Mesenchymal stem cell (in vitro differentiated cells and primary cell): ENCODE results near the gene NAB2.

Experiments
- DNase-seq: peaks from one replicate; pipeline ENCODE4 v3.0.0-alpha.2; 2013
- H2AFZ ChIP-seq: one replicate; pipeline ENCODE4 v1.6.1; 2013; ENCODE audit warnings: low read depth, mild to moderate bottlenecking, control low read depth, inconsistent platforms, low read length, moderate library complexity
- H2AK5ac ChIP-seq: 2 replicates; pipeline ENCODE4 v1.6.1; 2013; ENCODE audit warnings: low read length, moderate library complexity, mild to moderate bottlenecking, inconsistent platforms; ENCODE audit not compliant: severe bottlenecking
- H2BK120ac ChIP-seq: one replicate; pipeline ENCODE4 v1.6.1; 2013; ENCODE audit warnings: low read depth, mild to moderate bottlenecking, inconsistent platforms, low read length, moderate library complexity
- H2BK12ac ChIP-seq, 2 experiments: one replicate each; pipeline ENCODE4 v1.6.1; 2013; ENCODE audit warnings: inconsistent platforms in 2 of 2, low read length in 2 of 2, mild to moderate bottlenecking in 2 of 2, moderate library complexity in 2 of 2, control low read depth in 1 of 2
- H2BK15ac ChIP-seq: one replicate; pipeline ENCODE4 v1.6.1; 2013; ENCODE audit warnings: mild to moderate bottlenecking, low read depth, inconsistent platforms; ENCODE audit not compliant: poor library complexity, severe bottlenecking
- H2BK5ac ChIP-seq: 2 replicates; pipeline ENCODE4 v1.6.1; 2013; ENCODE audit warnings: low read depth, mild to moderate bottlenecking, low read length, control low read depth, inconsistent platforms; ENCODE audit not compliant: poor library complexity, severe bottlenecking
- H3K14ac ChIP-seq, 2 experiments: one replicate each; pipeline ENCODE4 v1.6.1; 2013; ENCODE audit warnings: inconsistent platforms in 2 of 2, low read length in 2 of 2, control low read depth in 1 of 2, mild to moderate bottlenecking in 1 of 2, moderate library complexity in 1 of 2
- H3K18ac ChIP-seq, 2 experiments: one replicate each; pipeline ENCODE4 v1.6.1; 2013; ENCODE audit warnings: inconsistent platforms in 2 of 2, low read length in 2 of 2, control low read depth in 1 of 2, low read depth in 1 of 2, mild to moderate bottlenecking in 1 of 2
- H3K23ac ChIP-seq, 2 experiments: one replicate each; pipeline ENCODE4 v1.6.1; 2013; ENCODE audit warnings: inconsistent platforms in 2 of 2, low read length in 2 of 2, mild to moderate bottlenecking in 2 of 2, moderate library complexity in 2 of 2, control low read depth in 1 of 2
- H3K27ac ChIP-seq: 2 replicates; pipeline ENCODE4 v1.5.1; 2013; ENCODE audit warnings: mild to moderate bottlenecking, moderate library complexity, low read length, control low read depth, inconsistent platforms; ENCODE audit not compliant: poor library complexity, severe bottlenecking
- H3K27me3 ChIP-seq, 2 experiments: 2 replicates each; pipeline versions ENCODE4 v1.6.1 to v1.7.0; 2013; ENCODE audit warnings: low read length in 2 of 2, mild to moderate bottlenecking in 2 of 2, moderate library complexity in 2 of 2, control low read depth in 1 of 2, inconsistent platforms in 1 of 2; ENCODE audit not compliant: control insufficient read depth in 1 of 2, insufficient read depth in 1 of 2
- H3K36me3 ChIP-seq, 2 experiments: 2 replicates each; pipeline versions ENCODE4 v1.6.1 to v1.7.0; 2013; ENCODE audit warnings: low read length in 2 of 2, control low read depth in 1 of 2, inconsistent platforms in 1 of 2, low read depth in 1 of 2, mild to moderate bottlenecking in 1 of 2; ENCODE audit not compliant: insufficient read depth in 2 of 2, control insufficient read depth in 1 of 2
- H3K4ac ChIP-seq, 2 experiments: one replicate each; pipeline ENCODE4 v1.6.1; 2013; ENCODE audit warnings: inconsistent platforms in 2 of 2, low read length in 2 of 2, mild to moderate bottlenecking in 2 of 2, moderate library complexity in 2 of 2, control low read depth in 1 of 2, low read depth in 1 of 2
- H3K4me1 ChIP-seq: 2 replicates; pipeline ENCODE4 v1.6.1; 2013; ENCODE audit warnings: low read depth, low read length, control low read depth; ENCODE audit not compliant: control insufficient read depth, insufficient read depth
- H3K4me2 ChIP-seq: 2 replicates; pipeline ENCODE4 v1.6.1; 2013; ENCODE audit warnings: low read length, mild to moderate bottlenecking, inconsistent platforms; ENCODE audit not compliant: poor library complexity, severe bottlenecking
- H3K4me3 ChIP-seq, 2 experiments: 2 replicates each; pipeline versions ENCODE4 v1.5.1 to v1.7.0; 2013; ENCODE audit warnings: low read length in 2 of 2, mild to moderate bottlenecking in 2 of 2, control low read depth in 1 of 2, low read depth in 1 of 2; ENCODE audit not compliant: insufficient read depth in 1 of 2
- H3K79me1 ChIP-seq: replicated peaks from 2 replicates; pipeline ENCODE4 v1.6.1; 2013; ENCODE audit warnings: mild to moderate bottlenecking, control low read depth, low read length, inconsistent platforms; ENCODE audit not compliant: poor library complexity, severe bottlenecking
- H3K9ac ChIP-seq: 2 replicates; pipeline ENCODE4 v1.7.0; 2013; ENCODE audit warnings: mild to moderate bottlenecking, low read length, moderate library complexity
- H3K9me3 ChIP-seq: 2 replicates; pipeline ENCODE4 v1.7.0; 2013; ENCODE audit warnings: mild to moderate bottlenecking, low read length; ENCODE audit not compliant: control insufficient read depth
- H4K8ac ChIP-seq: one replicate; pipeline ENCODE4 v1.6.1; 2013; ENCODE audit warnings: inconsistent platforms, mild to moderate bottlenecking, low read length, moderate library complexity
- H4K91ac ChIP-seq: one replicate; pipeline ENCODE4 v1.6.1; 2013; ENCODE audit warnings: mild to moderate bottlenecking, low read length, inconsistent platforms
- WGBS: methylation state at CpG from one replicate; pipeline ENCODE4 v1.1.7; 2013; ENCODE audit warnings: mixed read lengths; 5-methylcytosine and 5-hydroxymethylcytosine counted together

The NAB2 gene

DNA sequence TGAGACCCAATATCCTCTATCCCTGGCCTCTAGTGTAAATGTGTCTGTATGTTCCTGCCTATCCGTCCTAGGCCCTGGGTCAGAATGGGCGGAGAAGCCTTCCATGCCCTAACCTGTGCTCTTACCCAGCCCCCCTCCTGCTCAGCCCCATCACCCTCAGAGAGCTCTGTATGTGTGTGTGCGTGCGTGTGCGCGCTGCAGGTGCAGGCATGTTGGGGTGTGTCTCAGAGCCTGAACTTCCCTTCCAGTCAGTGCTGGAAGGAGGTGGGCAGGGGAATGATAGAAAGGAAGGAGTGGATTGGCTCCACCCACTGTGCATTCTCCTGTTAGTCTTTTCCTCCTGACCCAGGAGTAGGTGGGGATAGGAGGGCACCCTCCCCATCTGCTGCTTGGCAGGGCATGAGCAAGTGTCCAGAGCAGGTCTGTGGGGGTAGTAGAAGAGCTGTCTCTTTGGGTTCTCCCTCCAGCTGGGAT, 7.2 kb downstream of the NAB2 start:
- Histone ChIP-seq H3K27me3 (no peaks in the 10 kb centered on the region), H3K4me3 (no peak overlapping the region), H3K23ac (no peak overlapping the region), H3K9ac (peak overlapping the region; percentile 67), H3K27ac (peak overlapping the region; percentile 19), H2AFZ (no peak overlapping the region), H3K79me1 (peaks cover 24% of the 10 kb centered on the region), H3K4ac (no peak overlapping the region), H4K8ac (peak overlapping the region; percentile 27), H2BK15ac (no peak overlapping the region), H2AK5ac (no peak overlapping the region), H3K14ac (no peak overlapping the region), H3K18ac (no peak overlapping the region), H3K36me3 (peaks cover 75 to 92% of the 10 kb centered on the region in 2 experiments), H3K9me3 (no peaks in the 10 kb centered on the region), H4K91ac (peak overlapping the region; percentile 18), H3K4me1 (peaks cover 30% of the 10 kb centered on the region), H2BK5ac (no peak overlapping the region), H3K4me2 (no peak overlapping the region), H2BK12ac (peak overlapping the region in 1 of 2 experiments; percentile 38), H2BK120ac (no peak overlapping the region)
- DNase-seq, result no peak
- WGBS, result 94% methylated on average over 2 of the region's 6 CpGs

- DNase-seq, result no peak
- Histone ChIP-seq H3K4me2 (no peak overlapping the region), H4K91ac (peak overlapping the region; percentile 19), H3K14ac (peak overlapping the region in 1 of 2 experiments; percentile 21), H2AK5ac (no peak overlapping the region), H3K4me1 (peaks cover 27% of the 10 kb centered on the region), H3K27me3 (no peaks in the 10 kb centered on the region), H4K8ac (peak overlapping the region; percentile 5), H2BK5ac (no peak overlapping the region), H3K27ac (no peak overlapping the region), H2BK15ac (no peak overlapping the region), H2BK120ac (no peak overlapping the region), H2AFZ (no peak overlapping the region), H3K23ac (no peak overlapping the region), H3K4me3 (no peak overlapping the region), H2BK12ac (no peak overlapping the region), H3K9me3 (no peaks in the 10 kb centered on the region), H3K9ac (peak overlapping the region; percentile 37), H3K36me3 (peaks cover 69 to 87% of the 10 kb centered on the region in 2 experiments), H3K79me1 (peaks cover 16% of the 10 kb centered on the region), H3K4ac (no peak overlapping the region), H3K18ac (no peak overlapping the region)
- WGBS, result 97% methylated on average over 8 of the region's 8 CpGs
Measured at GRCh38 chr12:57096748-57097553, 8.0 kb downstream of the NAB2 start.

DNA sequence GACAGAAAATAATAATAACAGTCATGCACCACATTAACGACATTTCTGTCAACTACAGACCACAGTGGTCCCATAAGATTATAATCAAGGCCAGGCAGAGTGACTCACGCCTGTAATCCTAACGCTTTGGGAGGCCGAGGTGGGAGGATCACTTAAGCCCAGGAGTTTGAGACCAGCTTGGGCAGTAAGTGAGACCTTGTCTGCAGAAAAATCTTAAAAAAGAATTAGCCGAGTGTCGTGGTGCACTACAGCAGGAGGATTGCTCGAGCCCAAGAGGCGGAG, 8.6 kb downstream of the NAB2 start:
- no peak overlapping the region for H3K4ac ChIP-seq
- H2BK120ac ChIP-seq, result no peak overlapping the region
- H3K18ac ChIP-seq, result no peak overlapping the region
- no peak overlapping the region for H3K27ac ChIP-seq
- 88% methylated on average over 8 of the region's 8 CpGs for WGBS
- no peak overlapping the region for H3K23ac ChIP-seq
- no peak overlapping the region for H2AK5ac ChIP-seq
- H4K8ac ChIP-seq, result no peak overlapping the region
- no peak overlapping the region for H2BK5ac ChIP-seq
- no peak overlapping the region for H4K91ac ChIP-seq
- peak overlapping the region; percentile 37 for H3K9ac ChIP-seq
- no peak overlapping the region for H2AFZ ChIP-seq
- no peak for DNase-seq
- peaks cover 26% of the 10 kb centered on the region for H3K4me1 ChIP-seq
- no peak overlapping the region for H3K4me3 ChIP-seq
- H2BK15ac ChIP-seq, result no peak overlapping the region
- no peaks in the 10 kb centered on the region for H3K27me3 ChIP-seq
- H3K9me3 ChIP-seq, result no peaks in the 10 kb centered on the region
- H3K36me3 ChIP-seq, result peaks cover 69 to 87% of the 10 kb centered on the region in 2 experiments
- H3K4me2 ChIP-seq, result no peak overlapping the region
- no peak overlapping the region for H3K14ac ChIP-seq
- H3K79me1 ChIP-seq, result peaks cover 13% of the 10 kb centered on the region
- no peak overlapping the region for H2BK12ac ChIP-seq

DNA sequence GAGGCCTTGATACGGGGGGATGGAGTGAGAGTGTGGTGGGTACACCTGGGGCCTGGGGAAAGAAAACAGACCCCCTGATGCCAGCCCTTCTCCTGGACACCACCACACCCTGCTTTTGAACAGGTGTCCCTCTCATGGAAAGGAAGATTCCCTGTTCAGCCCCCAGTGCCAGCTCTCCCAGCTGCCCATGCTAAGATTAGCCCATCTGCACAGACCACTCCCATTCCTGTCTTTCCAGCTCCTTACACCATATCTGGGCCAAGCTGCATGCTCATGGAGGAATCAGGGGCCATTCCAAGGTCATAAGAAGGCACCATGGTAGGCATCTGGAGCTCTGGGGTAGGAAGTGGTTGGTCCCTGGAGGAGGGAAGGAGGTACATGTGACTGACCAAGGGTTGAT, 9.6 kb downstream of the NAB2 start:
- no peak overlapping the region for H2AK5ac ChIP-seq
- H3K79me1 ChIP-seq, result peaks cover 9% of the 10 kb centered on the region
- H3K18ac ChIP-seq, result no peak overlapping the region
- H2BK5ac ChIP-seq, result no peak overlapping the region
- H3K9me3 ChIP-seq, result no peaks in the 10 kb centered on the region
- no peak overlapping the region for H2AFZ ChIP-seq
- peaks cover 21% of the 10 kb centered on the region for H3K4me1 ChIP-seq
- no peak overlapping the region for H3K23ac ChIP-seq
- H3K9ac ChIP-seq, result peak overlapping the region; percentile 1
- H2BK120ac ChIP-seq, result no peak overlapping the region
- H3K27me3 ChIP-seq, result no peaks in the 10 kb centered on the region
- H4K91ac ChIP-seq, result no peak overlapping the region
- H3K27ac ChIP-seq, result no peak overlapping the region
- WGBS, result no CpG with 5 or more reads among the region's 1 CpG
- H3K36me3 ChIP-seq, result peaks cover 60 to 81% of the 10 kb centered on the region in 2 experiments
- H3K14ac ChIP-seq, result no peak overlapping the region
- H2BK12ac ChIP-seq, result no peak overlapping the region
- H3K4me3 ChIP-seq, result no peak overlapping the region
- no peak for DNase-seq
- H3K4ac ChIP-seq, result no peak overlapping the region
- H4K8ac ChIP-seq, result no peak overlapping the region
- H2BK15ac ChIP-seq, result no peak overlapping the region
- no peak overlapping the region for H3K4me2 ChIP-seq
